CD14-positive monocyte (primary cell): ENCODE data around the gene MSI2. TPM values are rescaled to one million over a fixed set of nuclear protein-coding genes. Genes with fewer than 3 reads are reported as not detected.

Experiments used
- DNase-seq, 3 donors: peaks; one replicate each; pipeline ENCODE4 v3.0.0-alpha.2; 2011 to 2022
- H2AFZ ChIP-seq: 2 replicates; pipeline ENCODE4 v1.6.0; 2012; ENCODE audit warnings: mild to moderate bottlenecking, low read depth, low read length, inconsistent platforms; ENCODE audit not compliant: insufficient read depth, poor library complexity, severe bottlenecking
- H3K27ac ChIP-seq, 2 donors: 1 replicate in 1 of 2; 2 replicates in 1 of 2; pipeline ENCODE4 v1.5.1; 2012 to 2013; ENCODE audit warnings: low read length in 2 of 2, control low read depth in 1 of 2, inconsistent platforms in 1 of 2, low read depth in 1 of 2, mild to moderate bottlenecking in 1 of 2
- H3K27me3 ChIP-seq, 2 donors: one replicate each; pipeline versions ENCODE4 v1.6.0 to v1.6.1; 2011 to 2013; ENCODE audit warnings: low read length in 2 of 2; ENCODE audit not compliant: control insufficient read depth in 2 of 2, insufficient read depth in 2 of 2
- H3K36me3 ChIP-seq, 2 donors: replicated peaks in 1 of 2; 1 replicate in 1 of 2; 2 replicates in 1 of 2; pipeline versions ENCODE4 v1.5.1 to v1.6.1; 2012 to 2013; ENCODE audit warnings: low read length in 2 of 2, control low read depth in 1 of 2, inconsistent platforms in 1 of 2, mild to moderate bottlenecking in 1 of 2; ENCODE audit not compliant: insufficient read depth in 2 of 2, control insufficient read depth in 1 of 2
- H3K4me1 ChIP-seq, 2 donors: 1 replicate in 1 of 2; 2 replicates in 1 of 2; pipeline versions ENCODE4 v1.5.1 to v1.6.1; 2012 to 2013; ENCODE audit warnings: low read length in 2 of 2, control low read depth in 1 of 2, inconsistent platforms in 1 of 2, mild to moderate bottlenecking in 1 of 2, moderate library complexity in 1 of 2; ENCODE audit not compliant: insufficient read depth in 2 of 2, control insufficient read depth in 1 of 2
- H3K4me2 ChIP-seq: replicated peaks from 2 replicates; pipeline ENCODE3; 2012; ENCODE audit warnings: low read length, moderate library complexity, mild to moderate bottlenecking; ENCODE audit not compliant: poor library complexity, severe bottlenecking; ENCODE audit errors: extremely low read depth
- H3K4me3 ChIP-seq, 3 experiments: fragments of 200-600 bp in 1 of 3; sonication (generic) in 1 of 3; replicated peaks in 1 of 3; 1 replicate in 2 of 3; 2 replicates in 1 of 3; pipeline ENCODE4 v1.5.1; 2011 to 2013; ENCODE audit warnings: low read length in 3 of 3, mild to moderate bottlenecking in 3 of 3, control low read depth in 2 of 3, low read depth in 2 of 3, inconsistent platforms in 1 of 3, moderate library complexity in 1 of 3
- H3K79me2 ChIP-seq: 2 replicates; pipeline ENCODE4 v1.6.0; 2012; ENCODE audit warnings: mild to moderate bottlenecking, control low read depth, inconsistent platforms, low read length, moderate library complexity; ENCODE audit not compliant: insufficient read depth
- H3K9ac ChIP-seq: 2 replicates; pipeline ENCODE4 v1.6.0; 2017; ENCODE audit warnings: low read length, mild to moderate bottlenecking; ENCODE audit not compliant: insufficient read depth, poor library complexity, severe bottlenecking
- H3K9me3 ChIP-seq, 2 donors: replicated peaks in 1 of 2; 1 replicate in 1 of 2; 2 replicates in 1 of 2; pipeline versions ENCODE4 v1.5.1 to v1.6.1; 2012 to 2013; ENCODE audit warnings: low read length in 2 of 2, control low read depth in 1 of 2; ENCODE audit not compliant: control insufficient read depth in 1 of 2, insufficient read depth in 1 of 2
- H4K20me1 ChIP-seq: 2 replicates; pipeline ENCODE4 v1.6.0; 2012; ENCODE audit warnings: mild to moderate bottlenecking, low read length, control low read depth, moderate library complexity; ENCODE audit not compliant: insufficient read depth
- H3K27ac Mint-ChIP-seq, 7 donors: one replicate each; pipeline ENCODE4 v1.8.0; 2020; ENCODE audit warnings: mild to moderate bottlenecking in 7 of 7, mixed read lengths in 7 of 7, moderate library complexity in 6 of 7, inconsistent platforms in 2 of 7
- H3K27me3 Mint-ChIP-seq, 3 donors: one replicate each; pipeline ENCODE4 v1.8.0; 2021 to 2022; ENCODE audit warnings: low read depth in 3 of 3, mild to moderate bottlenecking in 3 of 3, mixed read lengths in 3 of 3, moderate library complexity in 3 of 3, inconsistent platforms in 1 of 3
- H3K36me3 Mint-ChIP-seq, 2 donors: one replicate each; pipeline ENCODE4 v1.8.0; 2020; ENCODE audit warnings: mixed read lengths in 2 of 2, inconsistent platforms in 1 of 2, mild to moderate bottlenecking in 1 of 2
- H3K4me1 Mint-ChIP-seq: one replicate; pipeline ENCODE4 v1.8.0; 2020; ENCODE audit warnings: mild to moderate bottlenecking, mixed read lengths
- H3K4me3 Mint-ChIP-seq, 2 donors: one replicate each; pipeline ENCODE4 v1.8.0; 2020; ENCODE audit warnings: mild to moderate bottlenecking in 2 of 2, mixed read lengths in 2 of 2, moderate library complexity in 1 of 2
- H3K9me3 Mint-ChIP-seq, 7 donors: one replicate each; pipeline ENCODE4 v1.8.0; 2020 to 2022; ENCODE audit warnings: mixed read lengths in 7 of 7, mild to moderate bottlenecking in 6 of 7, moderate library complexity in 6 of 7, inconsistent platforms in 2 of 7
- CTCF ChIP-seq: fragments of 200-600 bp; IDR thresholded peaks from one replicate; pipeline ENCODE4 v1.8.0; 2022; ENCODE audit warnings: antibody characterized with exemption, mild to moderate bottlenecking
- WGBS: methylation state at CpG from one replicate; pipeline ENCODE4 v1.1.5; 2013; ENCODE audit warnings: missing lambda C conversion rate; ENCODE audit not compliant: insufficient coverage; 5-methylcytosine and 5-hydroxymethylcytosine counted together
- intact Hi-C, 2 donors: fragments of 100-400 bp; cut with micrococcal nuclease; formaldehyde crosslinking; loops; one replicate each; pipeline versions ENCODE4 v1.15.0 to v1.15.1; 2023
- polyA plus RNA-seq, 3 donors: library from polyadenylated mRNA; depleted of rRNA in 1 of 3; unstranded in 2 of 3; stranded (reverse) in 1 of 3; fragments of 300-500 nt in 2 of 3; fragments of >200 nt in 1 of 3; fragmentation: Illumina TruSeq in 2 of 3; gene quantifications; 1 replicate in 2 of 3; 2 replicates in 1 of 3; pipeline ENCODE4 v1.2.3, GENCODE V29; 2012 to 2021

Gene MSI2
- polyA plus RNA-seq, 3 donors: 0.20 to 6.6 (median 0.37) TPM

- Mint-ChIP-seq H3K4me1 (peaks cover 8% of the 10 kb centered on the region), H3K27me3 (peaks cover 0 to 6% (median 6%) of the 10 kb centered on the region in 3 donors), H3K27ac (no peak overlapping the region), H3K9me3 (peaks cover 3 to 16% (median 10%) of the 10 kb centered on the region in 7 donors), H3K36me3 (no peaks in the 10 kb centered on the region), H3K4me3 (no peak overlapping the region)
- H3K36me3 ChIP-seq: no peaks in the 10 kb centered on the region
- H4K20me1 ChIP-seq: no peaks in the 10 kb centered on the region
- no peak for DNase-seq
- H3K9ac ChIP-seq: no peak overlapping the region
- H3K4me2 ChIP-seq: no peak overlapping the region
- H3K9me3 ChIP-seq: peaks cover 0 to 5% of the 10 kb centered on the region in 2 donors
- H3K4me1 ChIP-seq: peaks cover 0 to 4% of the 10 kb centered on the region in 2 donors
- H2AFZ ChIP-seq: no peak overlapping the region
- TF ChIP-seq CTCF: no peak
- WGBS: 100% methylated on average over 3 of the region's 5 CpGs
- H3K27ac ChIP-seq: no peak overlapping the region
- no peaks in the 10 kb centered on the region for H3K27me3 ChIP-seq
- intact Hi-C loops: no loop called here
- H3K4me3 ChIP-seq: no peak overlapping the region
- no peaks in the 10 kb centered on the region for H3K79me2 ChIP-seq
Observed at GRCh38 chr17:57213180-57213825, 43.0 kb upstream of the MSI2 start.

DNA sequence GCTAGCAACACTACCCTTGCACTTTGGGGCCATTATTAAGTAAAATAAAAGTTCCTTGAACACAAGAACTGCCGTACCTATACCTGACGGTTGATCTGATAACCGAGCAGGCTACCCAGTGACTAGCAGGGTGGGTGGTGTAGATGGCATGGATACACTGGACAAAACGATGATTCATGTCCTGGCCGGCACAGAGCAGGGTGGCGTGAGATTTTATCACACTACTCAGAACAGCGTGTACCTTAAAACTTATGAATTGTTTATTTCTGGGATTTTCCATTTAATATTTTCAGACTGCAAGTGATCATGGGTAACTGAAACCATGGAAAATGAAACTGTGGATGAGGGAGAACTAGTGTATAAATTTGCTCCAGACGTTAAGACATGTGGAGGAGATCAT is 41.0 kb upstream of the MSI2 start:
- no peaks in the 10 kb centered on the region for H3K79me2 ChIP-seq
- no peak for DNase-seq
- H4K20me1 ChIP-seq: no peaks in the 10 kb centered on the region
- Mint-ChIP-seq H3K4me3 (no peak overlapping the region), H3K9me3 (peaks cover 0 to 6% (median 3%) of the 10 kb centered on the region in 7 donors), H3K36me3 (no peaks in the 10 kb centered on the region), H3K4me1 (peaks cover 6% of the 10 kb centered on the region), H3K27me3 (peaks cover 0 to 8% (median 1%) of the 10 kb centered on the region in 3 donors), H3K27ac (no peak overlapping the region)
- H3K4me3 ChIP-seq: no peak overlapping the region
- peaks cover 0 to 4% of the 10 kb centered on the region in 2 donors for H3K4me1 ChIP-seq
- no peaks in the 10 kb centered on the region for H3K9me3 ChIP-seq
- H3K9ac ChIP-seq: no peak overlapping the region
- no peak overlapping the region for H3K4me2 ChIP-seq
- no peak overlapping the region for H2AFZ ChIP-seq
- intact Hi-C loops: no loop called here
- no peaks in the 10 kb centered on the region for H3K36me3 ChIP-seq
- 31% methylated on average over 3 of the region's 8 CpGs for WGBS
- H3K27ac ChIP-seq: no peak overlapping the region
- H3K27me3 ChIP-seq: no peaks in the 10 kb centered on the region
- TF ChIP-seq CTCF: no peak
